Glutamatergic neuron (in vitro differentiated cells): ENCODE measurements around the gene TMEM221. TPM values are rescaled to one million over a fixed set of nuclear protein-coding genes. Genes with fewer than 3 reads are reported as not detected.

Source experiments
- DNase-seq: peaks from one replicate; pipeline ENCODE4 v3.0.0; 2022
- H3K27ac Mint-ChIP-seq: one replicate; pipeline ENCODE4 v1.8.0; 2020; ENCODE audit warnings: mild to moderate bottlenecking, mixed read lengths, inconsistent platforms; ENCODE audit not compliant: unreplicated experiment
- H3K27me3 Mint-ChIP-seq: one replicate; pipeline ENCODE4 v1.8.0; 2020; ENCODE audit warnings: mild to moderate bottlenecking, moderate library complexity, mixed read lengths, inconsistent platforms; ENCODE audit not compliant: unreplicated experiment
- H3K36me3 Mint-ChIP-seq: one replicate; pipeline ENCODE4 v1.8.0; 2020; ENCODE audit warnings: mild to moderate bottlenecking, mixed read lengths, inconsistent platforms; ENCODE audit not compliant: unreplicated experiment
- H3K4me1 Mint-ChIP-seq: one replicate; pipeline ENCODE4 v1.8.0; 2020; ENCODE audit warnings: mild to moderate bottlenecking, low read depth, mixed read lengths, inconsistent platforms; ENCODE audit not compliant: unreplicated experiment
- H3K4me3 Mint-ChIP-seq: one replicate; pipeline ENCODE4 v1.8.0; 2020; ENCODE audit warnings: mild to moderate bottlenecking, mixed read lengths, inconsistent platforms; ENCODE audit not compliant: unreplicated experiment
- H3K9me3 Mint-ChIP-seq: one replicate; pipeline ENCODE4 v1.8.0; 2020; ENCODE audit warnings: mild to moderate bottlenecking, moderate library complexity, mixed read lengths, inconsistent platforms; ENCODE audit not compliant: unreplicated experiment
- total RNA-seq: library from RNA; stranded (reverse); fragmentation: NEBNext Ultra II Directional; extraction: Animal tissue kit (Norgen Biotek cat#: 25700); gene quantifications from one replicate; pipeline ENCODE4 v1.2.1, GENCODE V29; 2021; ENCODE audit not compliant: unreplicated experiment
- TF ChIP-seq, protein P1 (sequence below): fragments of 200-600 bp; sonication (generic); IDR thresholded peaks from one replicate; pipeline ENCODE4 v1.5.0; 2021; ENCODE audit not compliant: partially characterized antibody, unreplicated experiment

The TMEM221 gene
- total RNA-seq, 1 donor from 2014 or later, result not detected

DNA sequence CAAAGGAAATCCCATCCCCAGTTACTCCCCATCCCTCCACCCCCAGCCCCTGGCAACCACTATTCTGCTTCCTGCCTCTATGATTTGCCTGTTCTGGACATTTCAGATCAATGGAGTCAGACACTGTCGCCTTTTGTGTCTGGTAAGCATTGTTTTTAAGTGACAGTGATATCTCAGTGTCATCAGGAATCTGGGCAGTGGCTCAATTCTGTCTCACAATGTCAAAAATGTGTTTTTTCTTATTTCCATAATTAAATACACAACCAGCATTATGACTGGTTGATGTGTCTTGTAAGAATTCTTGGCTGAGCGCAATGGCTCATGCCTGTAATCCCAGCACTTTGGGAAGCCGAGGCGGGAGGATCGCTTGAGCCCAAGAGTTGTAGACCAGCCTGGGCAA is 42.8 kb upstream of the TMEM221 start:
- no peak overlapping the region for H3K27ac Mint-ChIP-seq

DNA sequence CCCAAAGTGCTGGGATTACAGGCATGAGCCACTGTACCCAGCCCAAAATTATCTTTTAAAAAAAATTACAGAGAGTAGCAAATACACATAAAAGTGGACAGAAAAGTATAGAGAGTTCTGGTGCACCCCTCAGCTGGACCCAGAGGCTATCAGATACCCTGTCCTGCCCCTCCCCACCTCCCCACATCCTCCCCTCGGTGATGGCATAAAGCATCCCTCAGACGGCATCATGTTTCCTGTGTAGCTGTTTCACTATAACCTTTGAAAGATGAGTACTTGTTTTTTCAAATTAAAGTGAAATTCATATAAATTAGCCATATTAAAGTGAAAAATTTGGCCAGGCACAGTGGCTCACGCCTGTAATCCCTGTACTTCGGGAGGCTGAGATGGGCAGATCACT is 41.9 kb upstream of the TMEM221 start:
- no peak overlapping the region for H3K4me3 Mint-ChIP-seq
- H3K27ac Mint-ChIP-seq, result no peak overlapping the region
- peaks cover 2% of the 10 kb centered on the region for H3K9me3 Mint-ChIP-seq
- peaks cover 6% of the 10 kb centered on the region for H3K27me3 Mint-ChIP-seq
- DNase-seq, result no peak
- TF ChIP-seq, protein P1, sequence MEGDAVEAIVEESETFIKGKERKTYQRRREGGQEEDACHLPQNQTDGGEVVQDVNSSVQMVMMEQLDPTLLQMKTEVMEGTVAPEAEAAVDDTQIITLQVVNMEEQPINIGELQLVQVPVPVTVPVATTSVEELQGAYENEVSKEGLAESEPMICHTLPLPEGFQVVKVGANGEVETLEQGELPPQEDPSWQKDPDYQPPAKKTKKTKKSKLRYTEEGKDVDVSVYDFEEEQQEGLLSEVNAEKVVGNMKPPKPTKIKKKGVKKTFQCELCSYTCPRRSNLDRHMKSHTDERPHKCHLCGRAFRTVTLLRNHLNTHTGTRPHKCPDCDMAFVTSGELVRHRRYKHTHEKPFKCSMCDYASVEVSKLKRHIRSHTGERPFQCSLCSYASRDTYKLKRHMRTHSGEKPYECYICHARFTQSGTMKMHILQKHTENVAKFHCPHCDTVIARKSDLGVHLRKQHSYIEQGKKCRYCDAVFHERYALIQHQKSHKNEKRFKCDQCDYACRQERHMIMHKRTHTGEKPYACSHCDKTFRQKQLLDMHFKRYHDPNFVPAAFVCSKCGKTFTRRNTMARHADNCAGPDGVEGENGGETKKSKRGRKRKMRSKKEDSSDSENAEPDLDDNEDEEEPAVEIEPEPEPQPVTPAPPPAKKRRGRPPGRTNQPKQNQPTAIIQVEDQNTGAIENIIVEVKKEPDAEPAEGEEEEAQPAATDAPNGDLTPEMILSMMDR, result no peak
- H3K36me3 Mint-ChIP-seq, result no peaks in the 10 kb centered on the region
- H3K4me1 Mint-ChIP-seq, result peaks cover 17% of the 10 kb centered on the region

More for the DNA sequence above, 42.8 kb upstream of the TMEM221 start:
- Mint-ChIP-seq H3K9me3 (peaks cover 4% of the 10 kb centered on the region), H3K27me3 (peaks cover 8% of the 10 kb centered on the region), H3K4me3 (no peak overlapping the region), H3K36me3 (no peaks in the 10 kb centered on the region), H3K4me1 (peaks cover 17% of the 10 kb centered on the region)
- DNase-seq, result no peak
- TF ChIP-seq, protein P1, result no peak

DNA sequence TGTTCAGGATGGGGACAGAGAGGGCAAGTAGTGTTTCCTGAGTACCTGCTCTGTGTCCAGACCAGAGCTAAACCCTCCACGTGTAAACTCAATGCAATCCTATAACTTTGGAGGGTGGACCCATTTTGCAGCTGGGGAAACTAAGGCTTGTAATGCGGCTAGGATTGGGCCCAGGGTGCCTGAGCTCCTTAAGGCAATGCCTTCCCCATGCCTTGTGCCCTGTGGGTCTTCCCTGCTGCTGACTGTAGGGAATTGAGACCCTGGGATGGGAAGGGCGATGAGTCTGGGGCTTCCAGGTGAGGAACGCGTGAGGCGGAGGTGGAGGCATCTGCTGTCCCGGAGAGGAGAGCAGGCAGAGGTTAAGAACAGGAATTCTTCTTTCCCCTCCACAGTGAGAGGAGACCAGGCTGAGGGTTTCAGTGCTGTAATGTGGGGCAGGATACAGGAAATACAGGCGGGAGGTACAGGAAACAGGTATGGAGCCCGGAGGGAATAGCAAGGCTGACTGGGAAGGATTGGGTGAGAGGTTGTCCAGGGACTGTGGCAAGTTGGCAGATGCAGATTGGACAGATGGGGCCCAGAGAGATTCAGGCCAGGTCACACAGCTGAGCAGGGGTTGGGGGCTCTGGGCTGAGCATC is 41.0 kb upstream of the TMEM221 start:
- DNase-seq, result no peak
- no peaks in the 10 kb centered on the region for H3K36me3 Mint-ChIP-seq
- H3K4me1 Mint-ChIP-seq, result peaks cover 17% of the 10 kb centered on the region
- H3K9me3 Mint-ChIP-seq, result peaks cover 3% of the 10 kb centered on the region
- H3K4me3 Mint-ChIP-seq, result peak overlapping the region; percentile 20
- TF ChIP-seq, protein P1, result no peak
- peak overlapping the region; percentile 59 for H3K27ac Mint-ChIP-seq
- peaks cover 7% of the 10 kb centered on the region for H3K27me3 Mint-ChIP-seq

DNA sequence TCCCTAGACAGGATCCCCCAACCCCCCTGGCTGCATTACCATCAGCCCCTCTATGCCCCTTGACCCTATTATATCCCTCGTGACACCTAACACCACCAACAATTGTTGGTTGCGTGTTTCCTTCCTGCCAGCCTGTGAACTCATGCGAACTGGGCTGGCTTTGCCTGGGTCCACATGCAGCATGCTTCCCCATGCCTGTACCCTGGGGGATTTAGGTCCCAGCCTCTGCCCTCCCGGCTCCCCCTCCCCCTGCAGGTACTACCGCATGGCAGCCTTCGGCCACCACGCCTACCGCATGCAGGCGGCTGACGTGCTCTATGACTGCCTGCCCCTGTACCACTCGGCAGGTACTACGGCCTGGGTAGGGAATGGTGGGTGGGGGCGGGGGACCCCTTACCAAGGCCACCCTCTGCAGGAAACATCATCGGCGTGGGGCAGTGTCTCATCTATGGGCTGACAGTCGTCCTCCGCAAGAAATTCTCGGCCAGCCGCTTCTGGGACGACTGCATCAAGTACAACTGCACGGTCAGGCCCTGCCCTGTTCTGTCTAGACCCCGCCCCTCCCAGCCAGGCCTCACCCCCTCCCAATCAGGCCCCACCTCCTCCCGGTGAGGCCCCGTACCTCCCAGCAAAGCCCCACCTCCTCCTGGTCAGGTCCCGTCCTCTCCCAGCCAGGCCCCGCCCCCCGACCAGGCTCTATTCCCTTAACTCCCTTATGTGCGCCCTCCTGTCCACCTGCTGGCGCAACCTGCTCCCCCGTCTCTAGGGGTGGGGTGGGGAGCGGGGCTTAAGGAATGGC is 40.3 kb upstream of the TMEM221 start:
- DNase-seq, result peak; percentile 86
- Mint-ChIP-seq H3K4me3 (peak overlapping the region; percentile 63), H3K36me3 (no peaks in the 10 kb centered on the region)

More for the DNA sequence above, 40.3 kb upstream of the TMEM221 start:
- Mint-ChIP-seq H3K4me1 (peaks cover 17% of the 10 kb centered on the region), H3K27ac (peak overlapping the region; percentile 45), H3K9me3 (peaks cover 3% of the 10 kb centered on the region), H3K27me3 (peaks cover 8% of the 10 kb centered on the region)
- TF ChIP-seq, protein P1, result no peak
